Measurements from ENCODE around the gene SRL.

GRCh38 chr16:4152267-4152666 lies 89.6 kb downstream of the SRL start:
- no peak for TF ChIP-seq CTCF (conservative IDR thresholded peaks at IDR 0.05; ENCODE audit: low read length)
- TF ChIP-seq EZH2phosphoT487 (IDR thresholded peaks at IDR 0.05; ENCODE audit: borderline replicate concordance), result no peak
